Activated T-helper 1 cell treated with anti-CD3 and anti-CD28 coated beads, Interleukin-2, amount 50 U/mL, for 16 hours (primary cell): ENCODE data around the gene ZNF33B.
A peak's percentile ranks its signal among the peaks of the same experiment; 100 is the strongest.
"Not testable (repeated sequence)": the region's sequence is repeated elsewhere in the genome, so short reads cannot be mapped to it uniquely, and the experiment has no call there.

Source experiments
- DNase-seq, 2 donors: peaks; one replicate each; pipeline ENCODE4 v3.0.0-alpha.2; 2020; ENCODE audit warnings: low read depth in 1 of 2, low spot score in 1 of 2

The ZNF33B gene

DNA sequence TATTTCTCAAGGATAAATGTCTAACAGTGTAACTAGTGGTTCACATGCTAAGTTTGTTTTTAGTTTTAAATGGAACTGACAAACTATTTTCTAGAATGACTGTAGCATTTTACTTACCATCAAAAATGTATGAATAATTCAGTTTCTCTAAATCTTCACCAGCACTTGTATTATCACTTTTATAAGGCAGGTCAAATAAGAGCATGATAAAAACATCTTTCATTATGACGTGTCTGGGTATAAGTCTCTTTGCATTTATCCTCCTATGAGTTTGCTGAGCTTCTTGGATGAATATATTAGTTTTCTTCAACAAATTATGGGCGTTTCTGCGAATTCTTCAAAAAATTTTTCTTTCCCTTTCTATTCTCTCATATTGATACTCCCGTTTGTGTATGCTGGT, 19.9 kb downstream of the ZNF33B start:
- no peak for DNase-seq

- DNase-seq: no peak
Observed at GRCh38 chr10:42615419-42615818, 23.0 kb downstream of the ZNF33B start.

DNA sequence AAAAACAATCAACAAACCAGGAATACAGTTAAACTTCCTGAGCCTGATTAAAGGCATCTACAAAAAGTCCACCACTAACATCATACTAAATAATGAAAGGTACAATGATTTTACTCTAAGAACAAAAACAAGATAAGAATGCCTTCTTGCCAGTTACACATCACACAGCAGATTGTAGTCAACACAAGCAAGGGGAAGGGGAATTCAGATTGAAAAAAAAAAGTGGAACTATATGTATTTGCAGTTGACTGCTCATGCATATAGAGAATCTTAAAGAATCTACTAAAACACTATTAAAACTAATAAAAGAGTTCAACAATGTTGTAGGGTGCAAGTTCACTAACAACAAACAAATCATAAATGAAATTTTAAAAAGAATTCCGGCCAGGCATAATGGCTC, 28.5 kb downstream of the ZNF33B start:
- DNase-seq: no peak

DNA sequence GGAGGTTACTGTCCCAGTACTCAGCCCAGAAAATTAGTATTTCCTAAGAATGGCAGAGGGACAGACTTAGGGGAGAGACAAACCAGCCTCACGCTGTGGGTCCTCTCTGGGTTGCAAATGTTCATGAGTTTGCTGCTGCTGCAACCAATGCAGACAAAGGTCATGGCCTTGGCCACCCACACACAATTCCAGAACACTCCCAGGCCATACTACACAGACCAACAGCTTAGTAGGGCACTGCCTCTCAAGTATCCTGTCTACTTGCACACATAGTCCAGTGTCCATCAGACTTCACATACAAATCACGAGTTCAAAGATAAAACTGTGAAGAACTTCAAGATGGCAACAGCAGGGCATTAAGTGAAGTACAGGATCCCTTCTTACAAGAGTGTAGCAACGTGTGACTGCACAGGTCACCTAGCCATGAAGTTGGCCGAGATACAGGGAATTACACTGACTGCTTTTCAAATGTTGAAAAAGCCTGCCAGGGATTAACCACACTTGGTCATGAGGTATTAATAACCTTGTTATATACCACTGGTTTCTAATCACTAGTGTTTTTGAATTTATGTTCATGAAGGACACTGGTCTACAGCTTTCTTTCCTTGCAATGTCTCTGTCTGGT, 40.0 kb downstream of the ZNF33B start:
- no peak for DNase-seq

DNA sequence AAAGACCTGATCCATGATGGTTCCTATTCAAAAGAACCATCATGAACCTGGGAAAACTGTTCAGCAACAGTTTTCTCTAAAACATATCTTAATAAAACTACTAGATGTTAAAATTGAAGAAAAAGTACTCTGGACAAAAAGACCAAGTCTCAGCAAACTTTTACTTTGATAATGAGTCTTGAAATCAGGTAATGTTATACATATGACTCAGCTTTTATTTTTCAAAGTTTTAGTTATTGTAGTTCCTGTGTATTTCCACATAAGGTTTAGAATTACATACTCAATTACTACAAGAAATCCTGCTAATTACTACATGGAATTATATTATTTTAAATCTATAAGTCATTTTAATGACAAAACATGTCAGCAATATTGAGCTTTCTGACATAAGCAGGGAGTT, 42.2 kb downstream of the ZNF33B start:
- DNase-seq: no peak

DNA sequence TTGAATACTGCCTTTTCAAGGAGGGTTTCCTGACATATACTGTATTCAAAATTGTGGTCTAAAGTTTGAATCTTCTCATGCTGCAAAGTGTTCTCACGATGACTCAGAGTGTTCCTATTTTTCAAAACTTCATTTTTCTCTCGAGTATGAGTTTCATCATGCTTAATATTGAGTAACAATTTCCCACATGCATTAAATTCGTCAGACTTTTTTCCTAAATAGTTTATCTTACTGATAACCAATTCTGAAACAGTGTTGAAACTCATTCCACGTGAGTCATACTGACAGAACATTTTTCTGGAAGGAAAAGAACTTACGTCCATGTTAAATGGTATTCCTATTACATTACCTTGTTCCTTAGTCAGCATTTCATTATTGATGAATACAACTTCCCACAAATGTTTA, 44.1 kb downstream of the ZNF33B start:
- DNase-seq: no peak

DNA sequence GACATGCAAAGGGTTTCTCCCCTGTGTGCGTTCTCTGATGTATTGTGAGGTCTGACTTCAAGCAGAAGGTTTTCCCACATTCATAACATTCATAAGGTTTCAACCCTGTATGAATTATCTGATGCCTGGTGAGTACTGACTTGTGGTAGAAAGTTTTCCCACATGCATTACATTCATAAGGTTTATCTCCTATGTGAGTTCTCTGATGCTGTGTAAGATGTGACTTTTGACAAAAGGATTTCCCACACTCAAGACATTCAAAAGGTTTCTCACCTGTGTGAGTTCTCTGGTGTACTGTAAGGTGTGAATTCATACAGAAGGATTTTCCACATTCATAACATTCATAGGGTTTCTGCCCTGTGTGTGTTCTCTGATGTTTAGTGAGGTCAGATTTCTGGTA, 45.1 kb downstream of the ZNF33B start:
- no peak for DNase-seq

- no peak for DNase-seq
Observed at GRCh38 chr10:42583828-42584227, 54.5 kb downstream of the ZNF33B start.

- no peak for DNase-seq
Observed at GRCh38 chr10:42578019-42578418, 60.4 kb downstream of the ZNF33B start.

GRCh38 chr10:42576338-42576737, 62.0 kb downstream of the ZNF33B start:
- DNase-seq: no peak

DNA sequence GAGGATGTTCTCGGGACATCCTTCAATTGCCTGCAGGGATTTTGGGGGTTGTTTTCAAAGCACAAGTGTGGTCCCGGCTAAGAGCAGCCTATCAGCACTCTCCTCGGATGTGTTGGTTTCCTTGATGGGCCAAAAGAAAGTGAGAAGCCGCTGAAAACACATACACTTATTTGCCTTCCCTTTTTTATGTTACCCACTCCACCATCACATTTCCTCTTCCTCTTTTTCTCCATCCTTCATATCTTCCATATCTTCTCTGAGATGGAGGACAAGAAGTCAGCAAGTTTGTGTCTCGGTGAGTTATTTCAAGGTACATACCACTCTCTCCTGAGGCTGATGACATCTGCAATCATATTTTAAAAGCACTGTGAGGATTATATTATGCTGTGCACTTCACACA, 64.0 kb downstream of the ZNF33B start:
- no peak for DNase-seq

GRCh38 chr10:42556931-42557330, 81.4 kb downstream of the ZNF33B start:
- DNase-seq: no peak

GRCh38 chr10:42553576-42553975, 84.8 kb downstream of the ZNF33B start:
- not testable (repeated sequence) for DNase-seq

DNA sequence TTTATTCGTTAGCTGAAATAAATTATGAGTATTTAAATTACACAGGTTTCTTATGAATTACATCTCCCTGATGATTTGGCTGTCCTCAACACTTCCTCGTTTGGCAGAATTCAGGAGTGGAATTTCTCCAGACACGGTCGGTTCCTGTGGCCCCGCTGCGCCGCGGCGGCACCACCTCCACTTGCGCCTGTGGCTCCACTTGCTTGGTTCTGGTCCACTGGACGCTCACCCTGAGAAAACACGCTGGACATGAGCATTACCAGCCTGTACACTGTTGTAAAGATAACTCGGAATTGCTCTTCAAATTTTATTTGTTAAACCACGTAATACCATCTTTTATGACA, 85.3 kb downstream of the ZNF33B start:
- no peak for DNase-seq

DNA sequence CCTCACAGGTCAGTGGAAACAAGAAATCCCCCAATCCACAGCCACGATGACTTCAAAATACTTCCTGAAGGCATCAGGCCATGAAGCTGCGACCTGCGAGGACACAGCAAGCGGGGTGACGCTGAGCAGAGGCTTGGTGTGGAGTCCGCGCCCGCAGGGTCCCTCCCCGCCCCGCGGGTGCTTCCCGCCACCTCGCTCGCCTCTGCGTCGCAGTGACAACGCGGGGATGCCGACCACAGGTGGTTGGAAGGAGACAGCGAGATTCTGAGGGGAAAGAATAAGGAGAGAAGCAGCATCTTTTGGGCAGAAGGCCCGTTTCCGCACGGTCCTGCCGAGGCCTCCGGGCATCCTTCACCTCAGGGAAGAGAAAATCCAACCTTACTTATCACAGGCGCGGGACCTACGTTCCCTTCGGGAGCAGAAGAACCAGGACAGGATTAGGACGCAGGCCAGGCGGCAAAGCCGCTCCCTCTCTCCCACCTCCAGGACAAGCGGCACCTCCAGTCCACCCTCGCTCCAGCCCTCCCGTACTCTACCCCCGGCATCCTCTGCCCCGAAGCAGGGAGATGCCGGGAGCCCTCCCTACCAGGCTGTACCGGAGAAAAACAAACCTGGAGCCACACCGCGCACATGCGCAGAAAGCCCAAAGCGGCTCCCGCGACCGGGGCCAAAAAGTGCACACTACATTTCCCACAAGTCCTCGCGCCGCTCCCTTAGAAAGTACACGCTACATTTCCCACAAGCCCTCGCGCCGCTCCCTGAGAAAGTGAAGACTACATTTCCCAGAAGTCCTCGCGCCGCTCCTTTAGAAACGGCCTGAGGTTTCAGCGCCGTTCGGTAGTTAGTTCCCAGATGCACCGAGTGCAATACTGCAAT, 85.9 kb downstream of the ZNF33B start:
- peak; percentile 85 to 90 for DNase-seq

DNA sequence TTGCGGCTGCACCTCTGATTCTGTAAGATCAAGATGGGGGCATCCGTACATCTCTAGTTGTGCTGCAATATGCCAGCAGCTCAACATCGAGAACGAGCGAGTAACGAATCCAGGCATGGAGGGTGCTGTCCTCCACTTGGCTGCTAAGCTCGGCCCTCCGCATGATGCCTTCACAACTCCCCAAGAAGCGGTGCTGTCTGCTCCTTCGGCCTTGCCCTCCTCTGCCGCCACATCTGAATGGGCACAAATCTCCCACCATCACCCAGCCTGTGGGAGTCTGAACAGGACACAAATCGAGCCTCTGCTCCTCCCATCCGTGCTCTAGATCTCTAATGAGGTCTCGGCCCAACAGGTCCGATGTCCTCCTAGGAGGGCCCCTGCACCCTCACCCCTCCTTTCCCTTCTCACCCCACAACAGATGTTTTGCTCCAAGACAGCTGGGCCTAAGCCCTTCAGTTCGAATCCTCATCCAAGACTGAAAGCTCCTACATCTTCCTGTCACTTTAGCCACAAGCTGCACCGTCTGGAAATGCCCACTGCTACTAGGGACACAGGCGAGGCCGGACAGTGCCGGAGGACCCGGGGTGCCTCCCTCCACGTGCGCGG, 86.7 kb downstream of the ZNF33B start:
- no peak for DNase-seq

DNA sequence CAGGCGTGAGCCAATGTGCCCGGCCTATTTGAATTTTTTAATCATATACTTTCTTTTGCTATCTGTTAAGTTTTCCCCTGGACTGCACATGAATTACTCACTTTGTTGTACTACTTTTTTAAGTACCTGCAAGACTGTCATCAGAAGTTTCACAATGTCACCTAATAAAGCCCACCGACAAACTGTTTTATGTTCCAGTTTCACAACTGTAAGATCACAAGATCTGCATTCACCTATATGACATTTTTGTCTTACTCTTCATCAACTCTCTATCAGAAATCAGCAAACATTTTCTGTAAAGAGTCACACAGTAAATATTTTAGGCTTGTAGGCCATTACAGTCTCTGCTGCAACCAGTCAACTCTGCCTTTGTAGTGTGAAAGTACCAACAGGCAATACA, 88.5 kb downstream of the ZNF33B start:
- no peak for DNase-seq

DNA sequence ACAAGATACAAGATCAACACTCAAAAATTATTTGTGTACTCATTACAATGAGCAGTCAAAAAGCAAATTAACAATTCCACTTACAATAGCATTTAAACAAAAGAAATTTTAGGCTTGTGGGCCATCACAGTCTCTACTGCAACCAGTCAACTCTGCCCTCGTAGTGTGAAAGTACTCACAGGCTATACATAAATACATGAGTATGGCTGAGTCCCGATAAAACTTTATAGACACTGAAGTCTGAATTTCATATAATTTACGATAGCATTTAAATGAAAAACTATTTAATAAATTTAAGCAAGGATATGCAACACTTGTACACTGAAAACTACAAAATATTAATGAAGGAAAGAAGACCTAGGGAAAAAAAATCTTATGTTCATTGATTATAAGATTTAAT, 90.1 kb downstream of the ZNF33B start:
- DNase-seq: no peak

GRCh38 chr10:42544945-42545344, 93.4 kb downstream of the ZNF33B start:
- DNase-seq: no peak

GRCh38 chr10:42543840-42544372, 94.5 kb downstream of the ZNF33B start:
- DNase-seq: no peak
